Loucy (cell line): ENCODE data around the gene ANTXR2.

Experiments used
- EZH2phosphoT487 ChIP-seq: fragments of 200-600 bp; IDR thresholded peaks from 2 replicates; pipeline ENCODE4 v1.6.1; 2018; ENCODE audit warnings: antibody characterized with exemption, mild to moderate bottlenecking, moderate library complexity, borderline replicate concordance
- TF ChIP-seq, protein P1 (sequence below): fragments of 200-600 bp; sonication (generic); conservative IDR thresholded peaks from 2 replicates; pipeline ENCODE4 v1.5.1; 2014; ENCODE audit warnings: mild to moderate bottlenecking, antibody characterized with exemption, low read length

DNA sequence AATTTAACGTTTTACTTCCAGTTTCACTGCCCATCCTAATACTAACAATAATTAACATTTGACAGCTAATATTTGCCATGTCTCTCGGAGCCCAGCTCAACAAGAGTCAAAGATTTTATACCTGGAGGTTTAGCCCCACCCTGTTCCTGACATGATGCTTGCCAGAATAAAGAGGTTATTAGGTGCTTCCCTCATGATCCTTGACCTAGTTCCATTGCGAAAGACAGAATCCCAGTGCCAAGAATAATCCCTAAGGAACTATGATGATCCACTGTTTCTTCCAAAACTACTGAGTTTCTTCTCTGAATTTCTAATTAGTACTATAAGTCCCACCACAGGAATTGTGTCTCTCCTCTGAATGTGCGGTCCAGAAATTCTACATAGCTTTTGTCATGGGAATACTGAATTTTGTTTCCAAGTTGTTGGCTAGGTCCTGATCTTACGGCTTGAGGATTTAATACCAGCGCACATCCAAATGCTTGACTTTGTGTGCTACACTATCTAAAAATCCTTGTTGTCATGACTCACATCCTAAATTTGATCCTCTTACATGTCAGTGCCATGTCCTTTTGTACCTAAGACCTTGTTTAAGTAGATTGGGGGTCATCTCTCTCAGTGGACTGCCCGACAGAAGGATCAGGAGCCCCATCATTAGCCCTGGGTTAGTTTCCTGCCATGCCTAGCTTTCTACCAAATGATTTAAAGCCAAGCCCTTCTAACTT is 23.1 kb downstream of the ANTXR2 start:
- TF ChIP-seq, protein P1, sequence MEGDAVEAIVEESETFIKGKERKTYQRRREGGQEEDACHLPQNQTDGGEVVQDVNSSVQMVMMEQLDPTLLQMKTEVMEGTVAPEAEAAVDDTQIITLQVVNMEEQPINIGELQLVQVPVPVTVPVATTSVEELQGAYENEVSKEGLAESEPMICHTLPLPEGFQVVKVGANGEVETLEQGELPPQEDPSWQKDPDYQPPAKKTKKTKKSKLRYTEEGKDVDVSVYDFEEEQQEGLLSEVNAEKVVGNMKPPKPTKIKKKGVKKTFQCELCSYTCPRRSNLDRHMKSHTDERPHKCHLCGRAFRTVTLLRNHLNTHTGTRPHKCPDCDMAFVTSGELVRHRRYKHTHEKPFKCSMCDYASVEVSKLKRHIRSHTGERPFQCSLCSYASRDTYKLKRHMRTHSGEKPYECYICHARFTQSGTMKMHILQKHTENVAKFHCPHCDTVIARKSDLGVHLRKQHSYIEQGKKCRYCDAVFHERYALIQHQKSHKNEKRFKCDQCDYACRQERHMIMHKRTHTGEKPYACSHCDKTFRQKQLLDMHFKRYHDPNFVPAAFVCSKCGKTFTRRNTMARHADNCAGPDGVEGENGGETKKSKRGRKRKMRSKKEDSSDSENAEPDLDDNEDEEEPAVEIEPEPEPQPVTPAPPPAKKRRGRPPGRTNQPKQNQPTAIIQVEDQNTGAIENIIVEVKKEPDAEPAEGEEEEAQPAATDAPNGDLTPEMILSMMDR = no peak
- no peak for TF ChIP-seq EZH2phosphoT487
